ENCODE results near the gene DIPK1A. TPM values are rescaled to one million over a fixed set of nuclear protein-coding genes. Genes with fewer than 3 reads are reported as not detected.

The DIPK1A gene
- total RNA-seq, 2 donors from 2014 or later: 10.8 to 18.3 TPM

- Histone ChIP-seq H3K27me3 (replicated peaks; ENCODE audit: insufficient read depth) (no peaks in the 10 kb centered on the region), H3K27ac (no peak overlapping the region), H3K36me3 (no peaks in the 10 kb centered on the region), H3K4me3 (no peak overlapping the region), H3K4me1 (ENCODE audit: control insufficient read depth in 1 of 2, low read depth in 2 of 2) (no peaks in the 10 kb centered on the region), H3K9me3 (no peaks in the 10 kb centered on the region)
- no peak for DNase-seq (ENCODE audit: low spot score)
- ATAC-seq (ENCODE audit: insufficient number of reproducible peaks, low FRiP score, low read depth): no peak
- no peak for TF ChIP-seq CTCF (IDR thresholded peaks at IDR 0.05)
These were observed 36.8 kb downstream of the DIPK1A start for GRCh38 chr1:92924501-92924900.

GRCh38 chr1:92923664-92924063 lies 37.6 kb downstream of the DIPK1A start:
- Histone ChIP-seq H3K4me3 (no peak overlapping the region), H3K27ac (no peak overlapping the region), H3K36me3 (no peaks in the 10 kb centered on the region), H3K27me3 (replicated peaks; ENCODE audit: insufficient read depth) (no peaks in the 10 kb centered on the region), H3K9me3 (no peaks in the 10 kb centered on the region), H3K4me1 (ENCODE audit: control insufficient read depth in 1 of 2, low read depth in 2 of 2) (no peaks in the 10 kb centered on the region)
- TF ChIP-seq CTCF (IDR thresholded peaks at IDR 0.05): no peak
- DNase-seq (ENCODE audit: low spot score) (no peak), ATAC-seq (ENCODE audit: insufficient number of reproducible peaks, low FRiP score, low read depth) (no peak)

GRCh38 chr1:92922356-92923035 lies 38.8 kb downstream of the DIPK1A start:
- H3K27me3 ChIP-seq (replicated peaks; ENCODE audit: insufficient read depth): no peaks in the 10 kb centered on the region
- H3K4me3 ChIP-seq: no peak overlapping the region
- H3K9me3 ChIP-seq: no peaks in the 10 kb centered on the region
- no peak overlapping the region for H3K27ac ChIP-seq
- no peak for ATAC-seq (ENCODE audit: insufficient number of reproducible peaks, low FRiP score, low read depth)
- DNase-seq (ENCODE audit: low spot score): no peak
- no peaks in the 10 kb centered on the region for H3K36me3 ChIP-seq
- TF ChIP-seq CTCF (IDR thresholded peaks at IDR 0.05): no peak
- no peaks in the 10 kb centered on the region for H3K4me1 ChIP-seq (ENCODE audit: control insufficient read depth in 1 of 2, low read depth in 2 of 2)

GRCh38 chr1:92921031-92922023 lies 39.9 kb downstream of the DIPK1A start:
- H3K36me3 ChIP-seq: no peaks in the 10 kb centered on the region
- ATAC-seq (ENCODE audit: insufficient number of reproducible peaks, low FRiP score, low read depth): no peak
- no peak for DNase-seq (ENCODE audit: low spot score)
- no peaks in the 10 kb centered on the region for H3K9me3 ChIP-seq
- H3K27ac ChIP-seq: no peak overlapping the region
- H3K4me1 ChIP-seq (ENCODE audit: control insufficient read depth in 1 of 2, low read depth in 2 of 2): no peaks in the 10 kb centered on the region
- H3K4me3 ChIP-seq: no peak overlapping the region
- no peak for TF ChIP-seq CTCF (IDR thresholded peaks at IDR 0.05)
- H3K27me3 ChIP-seq (replicated peaks; ENCODE audit: insufficient read depth): no peaks in the 10 kb centered on the region

GRCh38 chr1:92916899-92917298 lies 44.4 kb downstream of the DIPK1A start:
- TF ChIP-seq CTCF (IDR thresholded peaks at IDR 0.05): no peak
- Histone ChIP-seq H3K36me3 (no peaks in the 10 kb centered on the region), H3K4me3 (no peak overlapping the region), H3K9me3 (no peaks in the 10 kb centered on the region), H3K4me1 (ENCODE audit: control insufficient read depth in 1 of 2, low read depth in 2 of 2) (no peaks in the 10 kb centered on the region), H3K27ac (no peak overlapping the region), H3K27me3 (replicated peaks; ENCODE audit: insufficient read depth) (no peaks in the 10 kb centered on the region)
- no peak for ATAC-seq (ENCODE audit: insufficient number of reproducible peaks, low FRiP score, low read depth)
- DNase-seq (ENCODE audit: low spot score): no peak

All from thoracic aorta (tissue), 2 donors.